Head of caudate nucleus (tissue), 42 donors: ENCODE data around the gene FAM210A.

Experiments
- DNase-seq, 42 donors: peaks; one replicate each; pipeline versions ENCODE4 v3.0.0 to v3.0.0-alpha.2; 2020 to 2021; ENCODE audit warnings: mixed read lengths in 7 of 42
- intact Hi-C: fragments of 100-400 bp; cut with DNase I; formaldehyde crosslinking; loops from one replicate; pipeline ENCODE4 v1.15.0; 2022

Gene FAM210A

GRCh38 chr18:13627639-13628038 lies 98.7 kb downstream of the FAM210A start:
- peak in 10 of 42 donors; percentile 4 to 53 (median 20) for DNase-seq
- intact Hi-C loops, result loop anchor here (5.0 kb wide), 1 partner anchor 395 kb away; no protein-coding TSS in a partner anchor

- intact Hi-C loops, result loop anchor here (5.0 kb wide), 1 partner anchor 394 kb away; no protein-coding TSS in a partner anchor
- peak in 21 of 42 donors; percentile 30 to 81 (median 61) for DNase-seq
These were observed 99.8 kb downstream of the FAM210A start for GRCh38 chr18:13626544-13626908.

DNA sequence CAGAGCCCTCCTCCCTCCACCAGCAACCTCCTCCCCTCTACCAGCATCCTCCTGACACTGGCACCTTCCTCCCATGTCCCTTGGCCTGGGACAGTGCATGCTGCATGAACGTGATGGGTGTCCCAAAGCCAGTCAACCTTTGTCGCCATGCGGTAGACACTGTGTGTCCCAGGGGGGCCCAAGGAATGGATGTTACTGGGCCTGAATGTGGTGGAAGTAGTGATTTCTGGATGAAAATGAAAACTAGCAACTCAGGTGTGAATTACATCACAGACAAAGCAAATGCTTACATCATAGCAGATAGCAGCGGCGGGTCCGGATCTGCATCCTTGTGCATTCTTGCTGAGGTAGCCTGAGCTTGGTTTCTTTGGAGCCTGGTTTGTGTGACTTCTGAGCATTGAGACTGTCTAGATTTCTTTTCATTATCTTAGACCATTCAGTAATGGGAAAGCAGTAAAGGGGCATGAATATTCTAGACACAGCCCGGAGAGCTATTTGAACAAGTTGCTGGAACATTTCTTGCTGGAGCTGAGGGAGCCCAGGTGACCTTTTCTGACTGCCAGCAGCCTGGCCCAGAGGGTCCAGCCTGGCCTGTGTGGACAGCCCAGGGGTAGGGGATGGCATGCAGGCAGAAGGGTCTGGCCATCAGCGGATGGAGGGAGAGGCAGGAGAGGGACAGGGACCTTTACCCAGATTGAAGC lies 100.4 kb downstream of the FAM210A start:
- peak in 12 of 42 donors; percentile 4 to 56 (median 24) for DNase-seq
- intact Hi-C loops, result loop anchor here (5.0 kb wide), 1 partner anchor 394 kb away; no protein-coding TSS in a partner anchor

- intact Hi-C loops, result loop anchor here (5.0 kb wide), 1 partner anchor 393 kb away; no protein-coding TSS in a partner anchor
- DNase-seq, result peak in 9 of 42 donors; percentile 4 to 47 (median 16)
These were observed 101.0 kb downstream of the FAM210A start for GRCh38 chr18:13625355-13625754.

- peak in 13 of 42 donors; percentile 13 to 76 (median 49) for DNase-seq
- intact Hi-C loops, result loop anchor here (5.0 kb wide), 1 partner anchor 392 kb away; no protein-coding TSS in a partner anchor
These were observed 101.7 kb downstream of the FAM210A start for GRCh38 chr18:13624563-13625237.

- intact Hi-C loops, result no loop called here
- peak in 15 of 42 donors; percentile 33 to 80 (median 61) for DNase-seq
These were observed 102.5 kb downstream of the FAM210A start for GRCh38 chr18:13623871-13624270.

- intact Hi-C loops, result no loop called here
- peak in 12 of 42 donors; percentile 15 to 65 (median 44) for DNase-seq
These were observed 103.0 kb downstream of the FAM210A start for GRCh38 chr18:13623348-13623747.

DNA sequence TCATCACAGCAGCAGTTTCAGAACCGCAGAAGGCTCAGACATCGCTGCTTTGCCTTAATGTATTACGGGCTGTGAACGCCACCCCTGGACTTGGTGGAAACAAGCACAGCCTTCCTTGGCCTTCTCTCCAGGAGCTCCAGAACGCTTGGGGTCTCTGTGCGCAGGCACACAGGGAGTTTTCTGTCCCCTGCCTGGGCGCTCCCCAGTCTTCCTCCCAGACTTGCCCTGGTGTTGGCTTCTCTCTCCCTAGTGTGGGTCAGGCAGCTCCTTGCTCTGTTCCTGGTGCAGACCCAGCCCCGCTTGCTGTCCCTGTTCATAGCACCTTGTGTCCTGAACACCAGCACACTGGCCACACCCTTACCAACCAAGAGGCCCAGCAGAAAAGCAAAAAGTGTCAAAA lies 103.6 kb downstream of the FAM210A start:
- DNase-seq, result peak in 7 of 42 donors; percentile 10 to 50 (median 30)
- intact Hi-C loops, result no loop called here

GRCh38 chr18:13621886-13622619 lies 104.3 kb downstream of the FAM210A start:
- DNase-seq, result peak in 13 of 42 donors; percentile 20 to 68 (median 44)
- intact Hi-C loops, result no loop called here

GRCh38 chr18:13621446-13621849 lies 104.9 kb downstream of the FAM210A start:
- intact Hi-C loops, result no loop called here
- peak in 7 of 42 donors; percentile 12 to 48 (median 35) for DNase-seq

GRCh38 chr18:13620818-13621445 lies 105.4 kb downstream of the FAM210A start:
- DNase-seq, result peak in 9 of 42 donors; percentile 13 to 57 (median 36)
- intact Hi-C loops, result no loop called here

DNA sequence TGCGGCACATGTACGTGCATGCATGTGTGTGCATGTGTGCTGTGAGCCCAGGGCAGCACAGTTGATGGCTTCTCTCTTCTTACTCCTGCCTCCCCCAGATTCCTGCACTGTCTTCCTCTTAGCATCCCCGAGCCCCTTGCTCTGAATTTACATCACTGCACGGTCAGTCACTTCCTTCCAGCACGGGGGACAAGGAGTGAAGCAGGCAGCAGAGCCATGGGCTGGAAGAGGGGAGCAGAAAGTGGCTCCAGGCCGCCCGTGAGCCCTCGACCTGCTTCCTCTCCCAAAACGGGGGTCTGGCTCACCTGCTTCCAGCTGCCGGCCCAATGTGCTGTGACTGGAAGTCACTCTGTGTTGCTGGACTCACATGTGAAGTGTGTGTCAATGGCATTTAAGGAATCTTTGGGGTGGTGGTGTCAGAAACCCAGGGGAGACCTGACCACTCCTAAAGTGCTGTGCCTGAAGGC lies 106.1 kb downstream of the FAM210A start:
- DNase-seq, result peak in 6 of 42 donors; percentile 8 to 59 (median 24)
- intact Hi-C loops, result no loop called here

GRCh38 chr18:13619505-13620205 lies 106.7 kb downstream of the FAM210A start:
- peak in 26 of 42 donors; percentile 55 to 87 (median 72) for DNase-seq
- intact Hi-C loops, result no loop called here

- intact Hi-C loops, result no loop called here
- peak in 12 of 42 donors; percentile 9 to 53 (median 38) for DNase-seq
These were observed 107.5 kb downstream of the FAM210A start for GRCh38 chr18:13618760-13619438.

DNA sequence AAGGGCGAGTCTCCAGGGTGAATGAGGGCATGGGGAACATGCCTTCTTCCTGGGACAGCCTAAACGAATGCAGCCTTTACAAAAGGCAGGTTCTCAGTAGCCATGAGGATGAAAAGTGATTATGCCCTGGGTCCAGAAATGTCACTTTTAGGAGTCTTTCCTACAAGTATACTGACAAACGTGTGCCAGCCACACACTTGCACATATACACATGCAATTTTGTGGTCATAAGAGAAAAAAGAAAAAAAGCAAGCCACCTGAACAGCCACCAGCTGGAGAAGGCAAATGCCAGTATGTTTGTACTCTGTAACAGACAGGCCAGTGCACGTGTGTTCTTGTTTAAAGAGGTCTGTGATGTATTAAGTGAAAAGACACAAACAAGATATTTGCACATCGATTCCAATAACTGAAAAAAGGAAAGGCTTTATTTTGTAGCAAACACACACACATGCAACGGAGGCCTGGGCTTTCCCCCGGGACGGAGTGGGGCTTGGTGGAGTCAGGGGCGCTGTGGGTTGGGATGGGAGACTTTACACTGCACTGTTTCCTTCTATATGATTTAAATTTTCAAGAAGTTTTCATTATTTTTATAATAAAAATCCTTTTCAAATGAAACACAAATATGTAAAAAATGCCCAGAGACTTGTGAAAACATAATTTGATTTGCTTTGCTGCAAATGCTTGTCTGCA lies 108.4 kb downstream of the FAM210A start:
- intact Hi-C loops, result no loop called here
- DNase-seq, result peak in 5 of 42 donors; percentile 6 to 41 (median 19)

GRCh38 chr18:13616525-13617035 lies 109.8 kb downstream of the FAM210A start:
- peak in 7 of 42 donors; percentile 2 to 42 (median 28) for DNase-seq
- intact Hi-C loops, result no loop called here

DNA sequence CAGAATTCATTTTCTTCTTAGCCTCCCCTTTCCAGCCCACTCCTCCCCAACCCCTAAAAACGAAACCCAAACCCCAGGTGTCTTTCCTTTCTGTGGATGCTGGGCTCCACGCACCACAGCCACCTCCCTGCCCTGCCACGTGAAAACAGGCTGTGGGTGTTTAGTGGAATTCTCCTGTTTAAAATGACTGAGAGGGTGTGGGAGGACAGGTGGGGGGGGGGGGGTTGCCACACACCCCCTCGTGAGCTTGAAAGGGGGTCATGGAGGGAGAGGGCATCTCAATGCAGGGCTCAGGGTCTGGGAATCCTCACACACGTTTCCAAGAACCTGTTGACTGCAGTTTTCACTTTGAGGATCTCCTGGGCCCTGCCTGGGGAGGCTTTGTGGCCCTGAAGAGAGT lies 110.3 kb downstream of the FAM210A start:
- intact Hi-C loops, result no loop called here
- peak in 13 of 42 donors; percentile 19 to 74 (median 55) for DNase-seq
